GM12878 (cell line): Measurements from ENCODE around the gene KMT2B. TPM values are rescaled to one million over a fixed set of nuclear protein-coding genes. Genes with fewer than 3 reads are reported as not detected.
A peak's percentile ranks its signal among the peaks of the same experiment; 100 is the strongest.

ENCODE experiments used
- BHLHE40 ChIP-seq, 2 experiments: fragments of 450-650 bp in 1 of 2; IDR thresholded peaks; 2 replicates each; pipeline ENCODE4 v1.6.1; 2011 to 2017; ENCODE audit warnings: low read depth in 2 of 2, borderline replicate concordance in 1 of 2, improper control_type of control experiment in 1 of 2, low read length in 1 of 2, mild to moderate bottlenecking in 1 of 2
- FOXM1 ChIP-seq: IDR thresholded peaks from 2 replicates; pipeline ENCODE4 v1.6.1; 2012; ENCODE audit warnings: low read depth, mild to moderate bottlenecking, inconsistent platforms, low read length, moderate library complexity
- HSF1 ChIP-seq: fragments of 150-350 bp; IDR thresholded peaks from 2 replicates; pipeline ENCODE4 v1.6.1; 2014; ENCODE audit warnings: mild to moderate bottlenecking, low read depth, low read length
- IKZF1 ChIP-seq: fragments of 450-650 bp; conservative IDR thresholded peaks from 2 replicates; pipeline ENCODE4 v1.6.1; 2017; ENCODE audit warnings: antibody characterized with exemption, mild to moderate bottlenecking
- JUND ChIP-seq: IDR thresholded peaks from 2 replicates; pipeline ENCODE4 v1.6.1; 2012; ENCODE audit warnings: low read depth, mild to moderate bottlenecking, low read length, improper control_type of control experiment, moderate library complexity
- MLLT1 ChIP-seq: fragments of 450-650 bp; IDR thresholded peaks from 2 replicates; pipeline ENCODE4 v1.6.1; 2016; ENCODE audit warnings: mild to moderate bottlenecking
- MTA2 ChIP-seq: fragments of 450-650 bp; IDR thresholded peaks from 2 replicates; pipeline ENCODE4 v1.6.1; 2016; ENCODE audit warnings: low read depth, mild to moderate bottlenecking, moderate library complexity
- MXI1 ChIP-seq: fragments of 150-350 bp; IDR thresholded peaks from 2 replicates; pipeline ENCODE4 v1.6.1; 2011; ENCODE audit warnings: low read depth, mild to moderate bottlenecking, inconsistent platforms, low read length, improper control_type of control experiment
- NFXL1 ChIP-seq: fragments of 450-650 bp; IDR thresholded peaks from 2 replicates; pipeline ENCODE4 v1.6.1; 2017; ENCODE audit warnings: antibody characterized with exemption, mild to moderate bottlenecking, borderline replicate concordance
- NR2F1 ChIP-seq: fragments of 450-650 bp; conservative IDR thresholded peaks from 2 replicates; pipeline ENCODE4 v1.6.1; 2017; ENCODE audit warnings: mild to moderate bottlenecking
- PKNOX1 ChIP-seq: fragments of 450-650 bp; IDR thresholded peaks from 2 replicates; pipeline ENCODE4 v1.6.1; 2016; ENCODE audit warnings: mild to moderate bottlenecking
- POU2F2 ChIP-seq: IDR thresholded peaks from 3 replicates; pipeline ENCODE4 v1.6.1; 2011; ENCODE audit warnings: low read depth, mild to moderate bottlenecking, low read length, borderline replicate concordance
- SMARCA5 ChIP-seq: fragments of 450-650 bp; IDR thresholded peaks from 2 replicates; pipeline ENCODE4 v1.6.1; 2017; ENCODE audit warnings: mild to moderate bottlenecking
- TBL1XR1 ChIP-seq: IDR thresholded peaks from 2 replicates; pipeline ENCODE4 v1.6.1; 2012; ENCODE audit warnings: low read depth, low read length, improper control_type of control experiment
- polyA plus RNA-seq, 11 experiments: library from polyadenylated mRNA; depleted of rRNA in 4 of 11; unstranded in 6 of 11; stranded (reverse) in 5 of 11; fragments of >200 nt; fragmentation: Nextera tagmentation in 4 of 11; fragmentation: Illumina TruSeq in 1 of 11; extraction: Ambion mirVana in 4 of 11; extraction: Trizol in 1 of 11; gene quantifications; 1 replicate in 1 of 11; 2 replicates in 10 of 11; pipeline versions ENCODE4 v1.2.1 to v1.2.3, GENCODE V29; 2011 to 2016; ENCODE audit warnings: inconsistent platforms in 2 of 11, missing spikeins in 2 of 11, low read depth in 1 of 11
- total RNA-seq, 4 experiments: library from RNA; depleted of rRNA in 3 of 4; stranded (reverse); fragments of >200 nt in 3 of 4; fragmentation: Illumina TruSeq in 1 of 4; extraction: Trizol in 1 of 4; gene quantifications; 2 replicates each; pipeline versions ENCODE4 v1.2.1 to v1.2.3, GENCODE V29; 2013 to 2021
- TF ChIP-seq, protein P1 (sequence below): fragments of 450-650 bp; IDR thresholded peaks from 2 replicates; pipeline ENCODE4 v1.6.1; 2017; ENCODE audit warnings: mild to moderate bottlenecking, moderate library complexity

KMT2B gene
- total and polyA plus RNA-seq, 10 of the 15 experiments (the other 5 are each of a cell fraction or from before 2014, with no cell fraction given): 0.71 to 35.6 (median 6.0) TPM

- TF ChIP-seq FOXM1 (peak; percentile 52; the same call in 1 of the 2 replicates), POU2F2 (peak; percentile 66; the same call in 1 of the 3 replicates), MLLT1 (peak; percentile 71; the same call in 1 of the 2 replicates), TBL1XR1 (peak; percentile 45; the same call in 1 of the 2 replicates), JUND (no peak), PKNOX1 (peak; percentile 60), IKZF1 (peak; percentile 40; the same call in 1 of the 2 replicates), SMARCA5 (peak; percentile 97), BHLHE40 (IDR thresholded peaks at IDR 0.05; ENCODE audit: borderline replicate concordance in 1 of 2, low read depth in 2 of 2, low read length in 1 of 2) (peak in 1 of 2 experiments; percentile 14; a peak in 1 of 4 replicates), HSF1 (0 out of 2 replicates have a peak, but pooled peaks have one; percentile 49), MTA2 (peak; percentile 75), NFXL1 (peak; percentile 100), NR2F1 (peak; percentile 79), MXI1 (no peak)
- TF ChIP-seq, protein P1, sequence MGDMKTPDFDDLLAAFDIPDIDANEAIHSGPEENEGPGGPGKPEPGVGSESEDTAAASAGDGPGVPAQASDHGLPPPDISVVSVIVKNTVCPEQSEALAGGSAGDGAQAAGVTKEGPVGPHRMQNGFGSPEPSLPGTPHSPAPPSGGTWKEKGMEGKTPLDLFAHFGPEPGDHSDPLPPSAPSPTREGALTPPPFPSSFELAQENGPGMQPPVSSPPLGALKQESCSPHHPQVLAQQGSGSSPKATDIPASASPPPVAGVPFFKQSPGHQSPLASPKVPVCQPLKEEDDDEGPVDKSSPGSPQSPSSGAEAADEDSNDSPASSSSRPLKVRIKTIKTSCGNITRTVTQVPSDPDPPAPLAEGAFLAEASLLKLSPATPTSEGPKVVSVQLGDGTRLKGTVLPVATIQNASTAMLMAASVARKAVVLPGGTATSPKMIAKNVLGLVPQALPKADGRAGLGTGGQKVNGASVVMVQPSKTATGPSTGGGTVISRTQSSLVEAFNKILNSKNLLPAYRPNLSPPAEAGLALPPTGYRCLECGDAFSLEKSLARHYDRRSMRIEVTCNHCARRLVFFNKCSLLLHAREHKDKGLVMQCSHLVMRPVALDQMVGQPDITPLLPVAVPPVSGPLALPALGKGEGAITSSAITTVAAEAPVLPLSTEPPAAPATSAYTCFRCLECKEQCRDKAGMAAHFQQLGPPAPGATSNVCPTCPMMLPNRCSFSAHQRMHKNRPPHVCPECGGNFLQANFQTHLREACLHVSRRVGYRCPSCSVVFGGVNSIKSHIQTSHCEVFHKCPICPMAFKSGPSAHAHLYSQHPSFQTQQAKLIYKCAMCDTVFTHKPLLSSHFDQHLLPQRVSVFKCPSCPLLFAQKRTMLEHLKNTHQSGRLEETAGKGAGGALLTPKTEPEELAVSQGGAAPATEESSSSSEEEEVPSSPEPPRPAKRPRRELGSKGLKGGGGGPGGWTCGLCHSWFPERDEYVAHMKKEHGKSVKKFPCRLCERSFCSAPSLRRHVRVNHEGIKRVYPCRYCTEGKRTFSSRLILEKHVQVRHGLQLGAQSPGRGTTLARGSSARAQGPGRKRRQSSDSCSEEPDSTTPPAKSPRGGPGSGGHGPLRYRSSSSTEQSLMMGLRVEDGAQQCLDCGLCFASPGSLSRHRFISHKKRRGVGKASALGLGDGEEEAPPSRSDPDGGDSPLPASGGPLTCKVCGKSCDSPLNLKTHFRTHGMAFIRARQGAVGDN: no peak
Observed at GRCh38 chr19:35693835-35694599, 23.8 kb upstream of the KMT2B start (continued).
